RPMI7951 (cell line): Measurements from ENCODE around the gene FAM168B. TPM values are rescaled to one million over a fixed set of nuclear protein-coding genes. Genes with fewer than 3 reads are reported as not detected.

Experiments
- DNase-seq: peaks from one replicate; pipeline ENCODE4 v3.0.0-alpha.2; 2012; ENCODE audit warnings: low read depth
- total RNA-seq: library from RNA; depleted of rRNA; stranded (reverse); fragments of >200 nt; shearing (Covaris generic); gene quantifications from 2 replicates; pipeline ENCODE4 v1.2.3, GENCODE V29; 2014

FAM168B gene
- total RNA-seq, 1 experiment from 2014 or later, result 63.1 TPM

GRCh38 chr2:131039908-131040660 is 53.2 kb downstream of the FAM168B start:
- no peak for DNase-seq

GRCh38 chr2:131039535-131039907 is 53.7 kb downstream of the FAM168B start:
- no peak for DNase-seq

- DNase-seq, result no peak
Observed at GRCh38 chr2:131039101-131039440, 54.2 kb downstream of the FAM168B start.

- DNase-seq, result no peak
Observed at GRCh38 chr2:131038258-131039100, 54.8 kb downstream of the FAM168B start.

GRCh38 chr2:131037398-131038257 is 55.6 kb downstream of the FAM168B start:
- no peak for DNase-seq

GRCh38 chr2:131036696-131037397 is 56.4 kb downstream of the FAM168B start:
- no peak for DNase-seq

GRCh38 chr2:131036269-131036668 is 57.0 kb downstream of the FAM168B start:
- DNase-seq, result no peak

- DNase-seq, result no peak
Observed at GRCh38 chr2:131035826-131036231, 57.4 kb downstream of the FAM168B start.

GRCh38 chr2:131035112-131035825 is 58.0 kb downstream of the FAM168B start:
- no peak for DNase-seq

- no peak for DNase-seq
Observed at GRCh38 chr2:131034122-131035051, 58.9 kb downstream of the FAM168B start.

GRCh38 chr2:131033786-131034121 is 59.5 kb downstream of the FAM168B start:
- no peak for DNase-seq

- DNase-seq, result no peak
Observed at GRCh38 chr2:131032393-131032836, 60.8 kb downstream of the FAM168B start.

GRCh38 chr2:131031875-131032274 is 61.4 kb downstream of the FAM168B start:
- no peak for DNase-seq

- no peak for DNase-seq
Observed at GRCh38 chr2:131031431-131031841, 61.8 kb downstream of the FAM168B start.

GRCh38 chr2:131030478-131030971 is 62.7 kb downstream of the FAM168B start:
- DNase-seq, result no peak

GRCh38 chr2:131029812-131030211 is 63.4 kb downstream of the FAM168B start:
- DNase-seq, result no peak

GRCh38 chr2:131027566-131028528 is 65.4 kb downstream of the FAM168B start:
- DNase-seq, result no peak

- DNase-seq, result no peak
Observed at GRCh38 chr2:131026919-131027318, 66.3 kb downstream of the FAM168B start.
